Muscle of leg (tissue), 11 donors: Measurements from ENCODE around the gene HDLBP. TPM values are rescaled to one million over a fixed set of nuclear protein-coding genes. Genes with fewer than 3 reads are reported as not detected.

Experiments
- DNase-seq: peaks from one replicate; pipeline ENCODE4 v3.0.0; 2013
- H3K27ac ChIP-seq: one replicate; pipeline ENCODE4 v1.5.1; 2013; ENCODE audit warnings: mild to moderate bottlenecking, low read length, control low read depth
- H3K27me3 ChIP-seq: one replicate; pipeline ENCODE4 v1.6.1; 2013; ENCODE audit warnings: low read length; ENCODE audit not compliant: control insufficient read depth, insufficient read depth
- H3K36me3 ChIP-seq: one replicate; pipeline ENCODE4 v1.6.1; 2013; ENCODE audit warnings: low read length; ENCODE audit not compliant: control insufficient read depth, insufficient read depth
- H3K4me1 ChIP-seq: one replicate; pipeline ENCODE4 v1.6.1; 2013; ENCODE audit warnings: low read length; ENCODE audit not compliant: control insufficient read depth, insufficient read depth
- H3K4me3 ChIP-seq: one replicate; pipeline ENCODE4 v1.5.1; 2013; ENCODE audit warnings: low read length, control low read depth
- H3K9me3 ChIP-seq: replicated peaks from 2 replicates; pipeline ENCODE4 v1.6.1; 2013; ENCODE audit warnings: low read depth, low read length; ENCODE audit not compliant: control insufficient read depth
- WGBS: methylation state at CpG from one replicate; pipeline ENCODE4 v1.1.5; 2013; ENCODE audit warnings: missing lambda C conversion rate; ENCODE audit not compliant: insufficient coverage; 5-methylcytosine and 5-hydroxymethylcytosine counted together
- polyA plus RNA-seq, 8 donors: library from polyadenylated mRNA; unstranded; fragments of 120-200 nt; gene quantifications; one replicate each; pipeline versions ENCODE4 v1.2.1 to v1.2.3, GENCODE V29; 2013; ENCODE audit warnings: inconsistent platforms in 1 of 8, low replicate concordance in 1 of 8; ENCODE audit not compliant: insufficient read length in 8 of 8, insufficient read depth in 1 of 8
- total RNA-seq: library from RNA; stranded (reverse); fragments of 120-200 nt; gene quantifications from one replicate; pipeline ENCODE4 v1.2.4, GENCODE V29; 2013

HDLBP gene
- total and polyA plus RNA-seq, 9 donors, result 331 to 470 (median 404) TPM

GRCh38 chr2:241205086-241205485 lies 110.4 kb downstream of the HDLBP start:
- Histone ChIP-seq H3K27me3 (no peaks in the 10 kb centered on the region), H3K4me1 (peaks cover 10% of the 10 kb centered on the region), H3K36me3 (no peaks in the 10 kb centered on the region), H3K27ac (no peak overlapping the region), H3K9me3 (no peaks in the 10 kb centered on the region), H3K4me3 (no peak overlapping the region)
- WGBS, result 90% methylated on average over 3 of the region's 3 CpGs
- no peak for DNase-seq

- Histone ChIP-seq H3K27me3 (no peaks in the 10 kb centered on the region), H3K27ac (no peak overlapping the region), H3K36me3 (no peaks in the 10 kb centered on the region), H3K4me1 (peaks cover 10% of the 10 kb centered on the region), H3K9me3 (no peaks in the 10 kb centered on the region), H3K4me3 (no peak overlapping the region)
- WGBS, result 73% methylated on average over 4 of the region's 4 CpGs
- no peak for DNase-seq
Measured at GRCh38 chr2:241204490-241204889, 111.0 kb downstream of the HDLBP start.

- WGBS, result 77% methylated on average over 10 of the region's 10 CpGs
- DNase-seq, result no peak
- Histone ChIP-seq H3K27me3 (no peaks in the 10 kb centered on the region), H3K36me3 (no peaks in the 10 kb centered on the region), H3K27ac (no peak overlapping the region), H3K9me3 (no peaks in the 10 kb centered on the region), H3K4me1 (peaks cover 10% of the 10 kb centered on the region), H3K4me3 (no peak overlapping the region)
Measured at GRCh38 chr2:241204010-241204384, 111.5 kb downstream of the HDLBP start.

GRCh38 chr2:241203218-241204009 lies 112.1 kb downstream of the HDLBP start:
- Histone ChIP-seq H3K4me1 (peaks cover 10% of the 10 kb centered on the region), H3K9me3 (no peaks in the 10 kb centered on the region), H3K27me3 (no peaks in the 10 kb centered on the region), H3K27ac (no peak overlapping the region), H3K36me3 (no peaks in the 10 kb centered on the region), H3K4me3 (no peak overlapping the region)
- 88% methylated on average over 25 of the region's 27 CpGs for WGBS
- DNase-seq, result no peak

GRCh38 chr2:241202681-241203080 lies 112.8 kb downstream of the HDLBP start:
- H3K27ac ChIP-seq, result no peak overlapping the region
- no peak for DNase-seq
- 89% methylated on average over 6 of the region's 9 CpGs for WGBS
- no peaks in the 10 kb centered on the region for H3K9me3 ChIP-seq
- H3K4me3 ChIP-seq, result no peak overlapping the region
- H3K36me3 ChIP-seq, result no peaks in the 10 kb centered on the region
- peaks cover 10% of the 10 kb centered on the region for H3K4me1 ChIP-seq
- no peaks in the 10 kb centered on the region for H3K27me3 ChIP-seq

GRCh38 chr2:241202268-241202585 lies 113.2 kb downstream of the HDLBP start:
- DNase-seq, result no peak
- H3K36me3 ChIP-seq, result no peaks in the 10 kb centered on the region
- no peaks in the 10 kb centered on the region for H3K27me3 ChIP-seq
- H3K27ac ChIP-seq, result no peak overlapping the region
- no peaks in the 10 kb centered on the region for H3K9me3 ChIP-seq
- 82% methylated on average over 15 of the region's 15 CpGs for WGBS
- H3K4me1 ChIP-seq, result peaks cover 10% of the 10 kb centered on the region
- H3K4me3 ChIP-seq, result no peak overlapping the region

GRCh38 chr2:241201445-241202267 lies 113.8 kb downstream of the HDLBP start:
- 79% methylated on average over 23 of the region's 24 CpGs for WGBS
- Histone ChIP-seq H3K27ac (no peak overlapping the region), H3K4me1 (peaks cover 10% of the 10 kb centered on the region), H3K36me3 (no peaks in the 10 kb centered on the region), H3K4me3 (no peak overlapping the region), H3K27me3 (no peaks in the 10 kb centered on the region), H3K9me3 (no peaks in the 10 kb centered on the region)
- DNase-seq, result no peak

- H3K36me3 ChIP-seq, result no peaks in the 10 kb centered on the region
- no peak overlapping the region for H3K27ac ChIP-seq
- H3K4me3 ChIP-seq, result no peak overlapping the region
- WGBS, result 85% methylated on average over 13 of the region's 21 CpGs
- no peaks in the 10 kb centered on the region for H3K9me3 ChIP-seq
- H3K27me3 ChIP-seq, result no peaks in the 10 kb centered on the region
- no peak for DNase-seq
- peaks cover 10% of the 10 kb centered on the region for H3K4me1 ChIP-seq
Measured at GRCh38 chr2:241200822-241201395, 114.6 kb downstream of the HDLBP start.

GRCh38 chr2:241199897-241200821 lies 115.3 kb downstream of the HDLBP start:
- Histone ChIP-seq H3K4me3 (no peak overlapping the region), H3K9me3 (no peaks in the 10 kb centered on the region), H3K27me3 (no peaks in the 10 kb centered on the region), H3K4me1 (peaks cover 10% of the 10 kb centered on the region), H3K27ac (no peak overlapping the region), H3K36me3 (no peaks in the 10 kb centered on the region)
- 81% methylated on average over 39 of the region's 42 CpGs for WGBS
- DNase-seq, result no peak
